ENCODE results near the gene LASP1NB.
A peak's percentile ranks its signal among the peaks of the same experiment; 100 is the strongest.
"Not testable (repeated sequence)": the region's sequence is repeated elsewhere in the genome, so short reads cannot be mapped to it uniquely, and the experiment has no call there.

LASP1NB gene

GRCh38 chr17:38894276-38894675 is 31.1 kb upstream of the LASP1NB start:
- no peak for DNase-seq (ENCODE audit: low read depth)
- no peak overlapping the region for H3K4me3 ChIP-seq (ENCODE audit: low read depth, low read length)

- no peak overlapping the region for H3K4me3 ChIP-seq (ENCODE audit: low read depth, low read length)
- DNase-seq (ENCODE audit: low read depth): no peak
These were observed 29.0 kb upstream of the LASP1NB start for GRCh38 chr17:38896346-38896954.

DNA sequence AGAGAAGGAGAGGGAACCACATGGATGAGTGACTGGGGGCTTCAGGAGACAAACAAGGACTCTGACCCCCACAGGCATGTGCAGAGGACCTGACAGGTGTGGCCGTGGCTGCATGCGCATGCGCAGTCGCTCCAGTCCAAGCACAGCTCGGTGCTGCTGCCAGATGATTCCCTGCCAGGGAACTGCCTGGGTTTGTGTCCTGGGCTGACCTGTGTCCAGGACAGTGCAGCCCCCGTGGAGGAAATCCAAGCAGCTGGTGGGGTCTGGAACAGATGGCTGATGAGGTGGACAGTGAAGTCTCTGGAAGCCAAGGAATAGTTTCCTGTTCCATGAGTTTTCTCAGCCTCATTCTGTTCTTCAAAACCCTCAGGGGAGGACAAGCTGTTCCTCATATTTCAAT is 28.2 kb upstream of the LASP1NB start:
- DNase-seq (ENCODE audit: low read depth): peak; percentile 61
- H3K4me3 ChIP-seq (ENCODE audit: low read depth, low read length): no peak overlapping the region

- no peak overlapping the region for H3K4me3 ChIP-seq (ENCODE audit: low read depth, low read length)
- DNase-seq (ENCODE audit: low read depth): no peak
These were observed 27.6 kb upstream of the LASP1NB start for GRCh38 chr17:38897671-38898290.

- no peak for DNase-seq (ENCODE audit: low read depth)
- no peak overlapping the region for H3K4me3 ChIP-seq (ENCODE audit: low read depth, low read length)
These were observed 27.1 kb upstream of the LASP1NB start for GRCh38 chr17:38898291-38898679.

DNA sequence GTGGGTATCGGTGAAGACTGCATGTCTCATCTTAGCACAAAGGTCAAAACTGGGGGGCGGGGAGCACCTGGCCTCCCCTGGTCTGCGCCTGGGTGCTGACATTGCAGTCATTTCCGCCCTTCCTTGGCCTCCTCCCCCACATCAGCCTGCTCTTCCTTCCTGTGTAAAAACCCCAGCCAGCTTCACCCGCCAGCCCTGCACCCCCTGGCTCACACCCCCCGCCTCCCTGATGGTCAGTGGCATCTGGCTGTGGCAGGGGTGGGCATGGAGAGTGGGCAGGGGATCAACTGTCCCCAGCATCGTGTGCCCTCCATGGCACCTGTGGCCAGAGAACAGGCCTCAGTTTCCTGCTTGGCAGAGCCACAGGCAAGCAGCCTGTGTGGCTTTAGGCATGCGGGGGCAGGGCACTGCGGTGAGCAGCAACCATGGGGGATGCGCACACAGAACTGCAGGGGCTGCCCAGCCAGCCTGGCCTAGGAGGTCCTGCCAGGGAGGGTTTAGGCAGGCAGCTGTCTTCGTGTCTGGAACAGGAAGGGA is 26.5 kb upstream of the LASP1NB start:
- DNase-seq (ENCODE audit: low read depth): peak; percentile 60
- no peak overlapping the region for H3K4me3 ChIP-seq (ENCODE audit: low read depth, low read length)

DNA sequence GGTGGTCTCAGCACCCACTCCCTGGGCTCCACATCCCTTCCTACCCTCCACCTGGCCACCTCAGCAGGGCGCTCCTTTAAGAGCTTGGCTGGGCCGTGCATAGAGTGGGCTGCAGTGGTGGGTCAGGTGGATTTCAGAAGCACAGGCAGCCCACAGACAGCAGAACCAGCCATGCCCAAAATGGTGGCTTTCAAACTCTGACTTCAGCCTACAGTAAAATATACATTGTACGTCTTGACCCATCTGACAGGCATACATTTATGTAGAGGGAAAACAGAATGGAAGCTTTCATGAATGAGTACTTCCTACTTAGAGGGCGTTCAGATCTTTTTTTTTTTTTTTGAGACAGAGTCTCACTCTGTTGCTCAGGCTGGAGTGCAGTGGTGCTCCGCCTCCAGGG is 26.0 kb upstream of the LASP1NB start:
- no peak overlapping the region for H3K4me3 ChIP-seq (ENCODE audit: low read depth, low read length)
- no peak for DNase-seq (ENCODE audit: low read depth)

DNA sequence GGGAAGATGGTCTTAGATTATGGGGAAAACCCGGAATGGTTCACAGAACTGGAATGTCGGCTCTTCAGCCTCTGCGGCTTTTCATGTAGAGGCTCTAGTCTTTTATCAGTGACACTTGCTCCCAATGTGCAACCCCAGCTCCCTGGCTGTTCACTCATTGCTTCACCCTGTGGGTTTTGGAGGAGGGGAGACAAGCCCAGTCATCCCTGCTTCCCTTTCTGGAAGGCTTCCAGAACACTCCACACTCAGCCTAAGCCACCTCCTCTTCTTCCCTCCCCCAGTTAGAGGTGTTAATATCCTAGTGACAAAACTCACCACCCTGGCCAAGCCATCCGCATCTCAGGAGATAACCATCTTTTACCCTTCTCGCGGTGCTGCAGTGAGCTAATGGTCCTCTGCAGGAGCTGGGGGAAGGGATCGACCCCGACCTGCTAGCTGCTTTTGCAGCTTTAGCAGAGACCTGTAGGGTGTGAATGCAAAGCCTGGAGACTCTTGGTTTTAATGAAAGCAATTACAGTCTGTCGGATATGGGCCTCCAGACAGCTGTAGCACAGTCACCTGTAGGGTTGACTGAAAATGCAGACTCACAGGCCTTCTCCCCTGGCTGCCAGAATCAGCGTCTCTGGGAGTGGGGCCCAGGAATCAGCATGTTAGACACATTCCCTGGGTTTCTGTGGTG is 24.3 kb upstream of the LASP1NB start:
- peak; percentile 85 for DNase-seq (ENCODE audit: low read depth)
- H3K4me3 ChIP-seq (ENCODE audit: low read depth, low read length): no peak overlapping the region

DNA sequence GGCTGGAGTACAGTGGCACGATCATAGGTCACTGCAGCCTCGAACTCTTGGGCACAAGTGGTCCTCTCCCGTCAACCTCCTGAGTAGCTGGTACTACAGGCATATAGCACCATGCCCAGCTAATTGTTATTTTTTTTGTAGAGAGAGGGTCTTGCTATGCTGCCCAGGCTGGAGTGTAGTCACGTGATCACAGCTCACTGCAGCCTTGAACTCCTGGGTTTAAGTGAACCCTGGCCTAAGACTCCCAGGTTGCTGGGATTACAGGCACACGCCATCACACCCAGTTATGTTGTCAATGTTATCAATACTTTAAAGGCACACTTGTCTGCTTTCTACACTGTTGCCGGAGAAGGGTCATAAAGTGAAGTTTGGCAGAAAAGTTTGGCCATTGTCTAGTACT is 22.0 kb upstream of the LASP1NB start:
- no peak for DNase-seq (ENCODE audit: low read depth)
- H3K4me3 ChIP-seq (ENCODE audit: low read depth, low read length): no peak overlapping the region

- no peak for DNase-seq (ENCODE audit: low read depth)
- no peak overlapping the region for H3K4me3 ChIP-seq (ENCODE audit: low read depth, low read length)
These were observed 20.5 kb upstream of the LASP1NB start for GRCh38 chr17:38904892-38905291.

- H3K4me3 ChIP-seq (ENCODE audit: low read depth, low read length): no peak overlapping the region
- no peak for DNase-seq (ENCODE audit: low read depth)
These were observed 20.0 kb upstream of the LASP1NB start for GRCh38 chr17:38905375-38905774.

- H3K4me3 ChIP-seq (ENCODE audit: low read depth, low read length): no peak overlapping the region
- no peak for DNase-seq (ENCODE audit: low read depth)
These were observed 18.8 kb upstream of the LASP1NB start for GRCh38 chr17:38906460-38907228.

DNA sequence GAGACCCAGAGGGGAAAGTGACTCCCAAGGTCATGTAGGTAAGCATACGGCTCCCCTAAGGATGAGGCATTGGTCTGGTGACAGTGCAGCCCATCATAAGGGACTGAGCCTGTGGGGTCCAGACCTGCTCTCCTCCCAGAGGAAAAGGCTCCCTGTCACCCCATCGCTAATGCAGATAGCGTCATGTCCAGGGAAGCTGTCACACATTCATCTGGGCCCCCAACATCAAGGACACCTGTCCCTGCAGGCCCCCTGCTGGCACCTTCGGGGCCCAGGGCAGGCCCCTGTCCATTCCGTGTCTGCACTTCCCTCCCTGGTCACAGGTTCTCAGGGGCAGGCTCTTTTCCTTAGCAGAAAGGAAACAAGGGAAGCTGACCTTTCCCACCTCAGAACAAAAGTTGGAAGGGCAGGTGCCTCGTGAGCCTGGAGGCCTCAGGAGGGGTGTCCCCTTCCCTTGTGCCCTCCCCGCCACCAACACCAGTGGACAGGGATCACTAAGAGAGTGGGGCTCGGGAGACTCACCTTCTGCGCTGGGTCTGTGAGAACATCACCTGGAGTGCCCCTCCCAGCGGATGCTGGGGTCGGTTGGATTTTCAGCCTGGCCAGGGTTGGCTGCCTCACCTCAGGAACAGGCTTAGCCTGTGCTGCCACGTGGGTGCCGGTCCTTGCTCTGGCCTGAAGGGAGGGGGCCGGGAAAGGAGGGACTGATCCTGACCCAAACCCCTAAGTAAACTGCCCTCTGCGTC is 17.3 kb upstream of the LASP1NB start:
- H3K4me3 ChIP-seq (ENCODE audit: low read depth, low read length): no peak overlapping the region
- no peak for DNase-seq (ENCODE audit: low read depth)

DNA sequence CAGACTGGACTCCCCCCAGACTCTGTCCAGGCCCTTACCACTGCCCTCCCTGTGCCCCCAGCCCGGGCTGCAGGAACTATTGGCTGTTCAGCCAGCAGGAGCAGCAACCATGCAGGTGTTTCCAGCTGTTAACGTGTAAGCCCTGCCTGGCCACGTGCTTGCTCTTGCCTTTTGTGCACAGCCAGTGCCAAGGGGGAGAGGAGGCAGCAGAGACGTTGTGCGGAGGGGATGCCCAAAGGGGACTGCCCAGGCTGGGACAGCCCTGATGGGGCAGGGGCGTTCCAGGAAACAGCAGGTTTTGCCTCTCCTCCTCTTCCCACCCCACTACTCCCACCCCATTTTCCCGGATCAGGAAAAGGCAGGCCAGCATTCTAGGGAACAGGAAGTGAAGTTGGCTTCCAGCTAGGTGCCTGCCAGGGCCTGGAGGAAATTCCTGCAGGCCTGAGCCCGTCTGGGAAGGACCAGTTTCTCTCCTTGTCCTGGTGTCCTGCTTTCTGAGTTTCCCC is 16.7 kb upstream of the LASP1NB start:
- no peak overlapping the region for H3K4me3 ChIP-seq (ENCODE audit: low read depth, low read length)
- no peak for DNase-seq (ENCODE audit: low read depth)

DNA sequence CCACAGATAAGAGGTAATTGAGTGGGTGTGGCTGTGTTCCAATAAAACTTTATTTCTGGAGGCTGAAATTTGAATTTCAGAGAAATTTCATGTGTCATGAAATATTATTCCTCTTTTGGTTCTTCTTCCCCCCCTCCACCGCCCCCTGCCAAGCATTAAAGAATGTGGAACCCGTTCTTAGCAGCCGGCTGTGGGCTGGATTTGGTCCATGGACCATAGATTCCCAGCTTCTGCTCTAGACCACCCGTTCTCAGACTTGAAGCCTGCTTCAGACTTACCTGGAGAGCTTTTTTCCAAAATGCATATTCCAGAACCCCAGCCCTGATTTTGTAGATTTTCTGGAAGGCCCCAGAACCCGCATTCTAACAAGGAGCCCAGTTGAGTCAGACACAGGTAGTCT is 15.1 kb upstream of the LASP1NB start:
- DNase-seq (ENCODE audit: low read depth): no peak

GRCh38 chr17:38911081-38911730 is 14.2 kb upstream of the LASP1NB start:
- DNase-seq (ENCODE audit: low read depth): no peak
- no peak overlapping the region for H3K4me3 ChIP-seq (ENCODE audit: low read depth, low read length)

More for the DNA sequence above, 15.1 kb upstream of the LASP1NB start:
- H3K4me3 ChIP-seq (ENCODE audit: low read depth, low read length): no peak overlapping the region

GRCh38 chr17:38911731-38912081 is 13.7 kb upstream of the LASP1NB start:
- DNase-seq (ENCODE audit: low read depth); H3K4me3 ChIP-seq (ENCODE audit: low read depth, low read length): not testable (repeated sequence)

DNA sequence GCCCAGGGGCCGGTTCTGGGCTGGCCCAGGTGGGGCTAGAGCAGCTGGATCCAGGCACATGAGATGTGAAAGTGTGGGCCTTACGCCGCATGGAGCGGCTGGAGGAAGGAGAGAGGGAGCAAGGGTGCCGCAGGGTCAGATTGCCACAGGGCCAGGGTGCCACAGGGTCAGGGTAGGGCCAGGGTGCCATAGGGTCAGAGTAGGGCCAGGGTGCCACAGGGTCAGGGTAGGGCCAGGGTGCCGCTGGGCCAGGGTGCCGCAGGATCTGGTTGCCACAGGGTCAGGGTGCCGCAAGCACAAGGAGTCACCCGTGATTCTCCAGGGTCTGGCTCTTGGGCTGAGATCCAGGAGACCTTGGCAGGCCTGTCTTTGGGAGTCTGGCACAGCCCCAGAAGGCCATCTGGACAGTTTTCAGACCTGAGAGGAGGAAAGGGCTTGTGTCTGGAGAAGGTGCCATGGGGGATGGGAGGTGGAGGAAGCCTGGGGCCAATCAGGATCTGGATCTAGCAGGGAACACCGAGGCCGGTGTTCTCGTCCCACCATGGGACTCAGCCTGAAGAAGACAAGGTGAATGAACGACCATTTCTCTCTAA is 13.1 kb upstream of the LASP1NB start:
- DNase-seq (ENCODE audit: low read depth): no peak
- no peak overlapping the region for H3K4me3 ChIP-seq (ENCODE audit: low read depth, low read length)
